Common myeloid progenitor, CD34-positive (primary cell): ENCODE data around the gene SNAPC1.

Experiments used
- CTCF ChIA-PET: fragments of 350-600 bp; sonication (Branson Sonifier 250); formaldehyde crosslinking; loops from one replicate; lab custom pipeline; 2021; ENCODE audit warnings: antibody characterized with exemption; lab: Charles Lee
- POLR2A ChIA-PET: fragments of 350-600 bp; sonication (Branson Sonifier 250); formaldehyde crosslinking; loops from one replicate; lab custom pipeline; 2021; ENCODE audit warnings: antibody characterized with exemption; lab: Charles Lee
- DNase-seq, 3 donors: peaks; one replicate each; pipeline versions ENCODE4 v3.0.0 to v3.0.0-alpha.2; 2013
- H3K27ac ChIP-seq, 2 experiments: 1 replicate in 1 of 2; 2 replicates in 1 of 2; pipeline ENCODE4 v1.7.0; 2013; ENCODE audit warnings: inconsistent platforms in 2 of 2, low read length in 2 of 2, mild to moderate bottlenecking in 2 of 2, low read depth in 1 of 2, moderate library complexity in 1 of 2; ENCODE audit not compliant: severe bottlenecking in 2 of 2, insufficient read depth in 1 of 2, poor library complexity in 1 of 2
- H3K27me3 ChIP-seq, 5 experiments: replicated peaks in 2 of 5; 1 replicate in 3 of 5; 2 replicates in 2 of 5; pipeline versions ENCODE4 v1.6.1 to v1.7.0; 2013; ENCODE audit warnings: low read length in 4 of 5, mild to moderate bottlenecking in 2 of 5, moderate library complexity in 2 of 5, inconsistent platforms in 1 of 5; ENCODE audit not compliant: insufficient read depth in 5 of 5, control insufficient read depth in 4 of 5
- H3K36me3 ChIP-seq, 4 experiments: 1 replicate in 2 of 4; 2 replicates in 2 of 4; pipeline versions ENCODE4 v1.6.1 to v1.7.0; 2013; ENCODE audit warnings: low read length in 3 of 4, control low read depth in 1 of 4, mild to moderate bottlenecking in 1 of 4; ENCODE audit not compliant: control insufficient read depth in 4 of 4, insufficient read depth in 4 of 4
- H3K4me1 ChIP-seq, 4 experiments: 1 replicate in 3 of 4; 2 replicates in 1 of 4; pipeline versions ENCODE4 v1.6.1 to v1.7.1; 2013; ENCODE audit warnings: low read length in 3 of 4, mild to moderate bottlenecking in 3 of 4, control low read depth in 1 of 4, inconsistent platforms in 1 of 4, moderate library complexity in 1 of 4; ENCODE audit not compliant: control insufficient read depth in 4 of 4, insufficient read depth in 4 of 4; ENCODE audit errors: control extremely low read depth in 1 of 4
- H3K4me3 ChIP-seq, 7 experiments: 1 replicate in 4 of 7; 2 replicates in 3 of 7; pipeline versions ENCODE4 v1.5.1 to v1.7.0; 2013; ENCODE audit warnings: mild to moderate bottlenecking in 7 of 7, low read length in 6 of 7, moderate library complexity in 6 of 7, inconsistent platforms in 2 of 7, low read depth in 2 of 7, control low read depth in 1 of 7; ENCODE audit not compliant: insufficient read depth in 4 of 7, control insufficient read depth in 1 of 7; ENCODE audit errors: extremely low read depth in 1 of 7
- H3K9me3 ChIP-seq, 5 experiments: 1 replicate in 4 of 5; 2 replicates in 1 of 5; pipeline versions ENCODE4 v1.6.1 to v1.7.1; 2013; ENCODE audit warnings: low read length in 4 of 5, mild to moderate bottlenecking in 2 of 5, inconsistent platforms in 1 of 5, low read depth in 1 of 5, moderate library complexity in 1 of 5; ENCODE audit not compliant: control insufficient read depth in 4 of 5, insufficient read depth in 2 of 5; ENCODE audit errors: control extremely low read depth in 1 of 5
- WGBS: methylation state at CpG from one replicate; pipeline ENCODE4 v1.1.5; 2013; ENCODE audit not compliant: insufficient coverage; 5-methylcytosine and 5-hydroxymethylcytosine counted together

The SNAPC1 gene

DNA sequence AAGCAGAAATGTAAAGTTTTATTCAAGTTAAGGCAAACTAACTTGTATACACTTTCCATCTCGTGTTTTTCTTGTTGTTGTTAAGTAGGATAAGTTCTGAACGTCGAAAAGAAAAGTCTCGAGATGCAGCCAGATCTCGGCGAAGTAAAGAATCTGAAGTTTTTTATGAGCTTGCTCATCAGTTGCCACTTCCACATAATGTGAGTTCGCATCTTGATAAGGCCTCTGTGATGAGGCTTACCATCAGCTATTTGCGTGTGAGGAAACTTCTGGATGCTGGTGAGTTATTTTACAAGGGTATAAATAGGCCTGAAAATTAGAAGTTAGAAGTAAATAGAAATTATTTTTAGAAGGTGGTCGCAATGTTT is 41.9 kb upstream of the SNAPC1 start:
- DNase-seq: peak; percentile 70 to 91 (median 85)
- no peaks in the 10 kb centered on the region for H3K27me3 ChIP-seq
- no peaks in the 10 kb centered on the region for H3K9me3 ChIP-seq
- ChIA-PET POLR2A (interaction anchor here (0.9 to 2.5 kb wide), 6 partner anchors 14 to 249 kb away, joined by 3 to 8 read pairs (median 6); partner anchors contain the start of gene HIF1A), CTCF (interaction anchor here (0.7 to 3.8 kb wide), 15 partner anchors 9 to 453 kb away, joined by 3 to 18 read pairs (median 5); no protein-coding TSS in a partner anchor)
- H3K36me3 ChIP-seq: peaks cover 6 to 25% (median 18%) of the 10 kb centered on the region in 4 experiments
- WGBS: 1% methylated on average over 6 of the region's 9 CpGs
- peaks cover 34 to 68% (median 42%) of the 10 kb centered on the region in 4 experiments for H3K4me1 ChIP-seq
- H3K4me3 ChIP-seq: peak overlapping the region in 6 of 7 experiments; percentile 13 to 56 (median 39)
- peak overlapping the region; percentile 84 to 85 for H3K27ac ChIP-seq

DNA sequence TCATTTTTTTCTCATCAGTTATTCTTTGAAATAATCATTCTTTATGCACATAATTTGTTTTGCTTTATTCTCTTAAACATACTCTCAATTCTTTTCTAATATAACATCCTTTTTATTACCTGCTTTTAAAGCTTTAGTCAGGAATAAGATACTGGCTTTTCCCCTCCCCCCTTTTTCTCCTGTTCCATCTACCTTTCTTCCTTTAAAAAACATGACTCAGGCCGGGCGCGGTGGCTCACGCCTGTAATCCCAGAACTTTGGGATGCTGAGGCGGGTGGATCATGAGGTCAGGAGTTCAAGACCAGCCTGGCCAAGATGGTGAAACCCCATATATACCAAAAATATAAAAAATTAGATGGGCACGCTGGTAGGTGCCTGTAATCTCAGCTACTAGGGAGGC is 41.5 kb upstream of the SNAPC1 start:
- ChIA-PET POLR2A (interaction anchor here (0.6 to 2.5 kb wide), 6 partner anchors 15 to 250 kb away, joined by 3 to 8 read pairs (median 6); partner anchors contain the start of gene HIF1A), CTCF (interaction anchor here (0.7 to 3.8 kb wide), 15 partner anchors 9 to 453 kb away, joined by 3 to 18 read pairs (median 5); no protein-coding TSS in a partner anchor)
- peaks cover 32 to 66% (median 41%) of the 10 kb centered on the region in 4 experiments for H3K4me1 ChIP-seq
- DNase-seq: no peak
- WGBS: no CpG with 5 or more reads among the region's 6 CpGs
- no peaks in the 10 kb centered on the region for H3K9me3 ChIP-seq
- H3K27me3 ChIP-seq: no peaks in the 10 kb centered on the region
- peak overlapping the region in 1 of 7 experiments; percentile 56 for H3K4me3 ChIP-seq
- peak overlapping the region; percentile 84 to 85 for H3K27ac ChIP-seq
- peaks cover 6 to 25% (median 18%) of the 10 kb centered on the region in 4 experiments for H3K36me3 ChIP-seq

DNA sequence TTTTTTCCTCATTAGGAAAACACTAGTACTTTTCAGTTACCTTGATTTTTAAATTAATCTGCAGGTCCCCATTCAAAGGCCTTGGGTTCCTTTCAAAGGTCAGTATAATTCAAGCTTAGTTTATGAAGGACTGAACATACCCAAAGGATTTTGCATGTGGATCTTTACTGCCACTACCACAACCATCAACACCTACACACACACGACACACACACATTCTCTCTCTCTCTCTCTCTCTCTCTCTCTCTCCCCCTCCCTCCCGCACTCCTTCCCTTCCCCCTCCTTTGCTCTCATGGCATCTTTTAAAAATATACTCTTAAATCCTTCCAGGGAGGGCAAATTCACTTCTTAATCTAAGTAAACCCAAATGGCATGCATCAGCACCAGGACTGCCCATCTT is 38.1 kb upstream of the SNAPC1 start:
- POLR2A ChIA-PET: no interaction called here
- WGBS: 88% methylated on average over 1 of the region's 2 CpGs
- no peak for DNase-seq
- H3K36me3 ChIP-seq: peaks cover 15 to 55% (median 38%) of the 10 kb centered on the region in 4 experiments
- no peak overlapping the region for H3K4me3 ChIP-seq
- no peaks in the 10 kb centered on the region for H3K9me3 ChIP-seq
- no peaks in the 10 kb centered on the region for H3K27me3 ChIP-seq
- H3K27ac ChIP-seq: no peak overlapping the region
- CTCF ChIA-PET: interaction anchor here (1.3 kb wide), 1 partner anchor 264 kb away, joined by 5 read pairs; no protein-coding TSS in a partner anchor
- peaks cover 13 to 32% (median 18%) of the 10 kb centered on the region in 4 experiments for H3K4me1 ChIP-seq

- CTCF ChIA-PET: interaction anchor here (0.8 to 1.9 kb wide), 7 partner anchors 9 to 266 kb away, joined by 3 to 7 read pairs (median 4); no protein-coding TSS in a partner anchor
- Histone ChIP-seq H3K4me3 (no peak overlapping the region), H3K27ac (no peak overlapping the region), H3K27me3 (no peaks in the 10 kb centered on the region), H3K36me3 (peaks cover 15 to 64% (median 47%) of the 10 kb centered on the region in 4 experiments), H3K4me1 (peaks cover 0 to 3% (median 2%) of the 10 kb centered on the region in 4 experiments), H3K9me3 (no peaks in the 10 kb centered on the region)
- no peak for DNase-seq
- WGBS: 100% methylated on average over 4 of the region's 7 CpGs
- POLR2A ChIA-PET: no interaction called here
These were observed 35.2 kb upstream of the SNAPC1 start for GRCh38 chr14:61726778-61727658.

- H3K27ac ChIP-seq: no peak overlapping the region
- no peaks in the 10 kb centered on the region for H3K4me1 ChIP-seq
- no peaks in the 10 kb centered on the region for H3K27me3 ChIP-seq
- H3K9me3 ChIP-seq: no peaks in the 10 kb centered on the region
- peak; percentile 37 to 69 (median 58) for DNase-seq
- ChIA-PET CTCF (interaction anchor here (0.6 to 3.8 kb wide), 17 partner anchors 8 to 302 kb away, joined by 3 to 32 read pairs (median 4); no protein-coding TSS in a partner anchor), POLR2A (no interaction called here)
- WGBS: no CpG with 5 or more reads among the region's 2 CpGs
- no peak overlapping the region for H3K4me3 ChIP-seq
- peaks cover 21 to 80% (median 51%) of the 10 kb centered on the region in 4 experiments for H3K36me3 ChIP-seq
These were observed 31.4 kb upstream of the SNAPC1 start for GRCh38 chr14:61730756-61731373.

DNA sequence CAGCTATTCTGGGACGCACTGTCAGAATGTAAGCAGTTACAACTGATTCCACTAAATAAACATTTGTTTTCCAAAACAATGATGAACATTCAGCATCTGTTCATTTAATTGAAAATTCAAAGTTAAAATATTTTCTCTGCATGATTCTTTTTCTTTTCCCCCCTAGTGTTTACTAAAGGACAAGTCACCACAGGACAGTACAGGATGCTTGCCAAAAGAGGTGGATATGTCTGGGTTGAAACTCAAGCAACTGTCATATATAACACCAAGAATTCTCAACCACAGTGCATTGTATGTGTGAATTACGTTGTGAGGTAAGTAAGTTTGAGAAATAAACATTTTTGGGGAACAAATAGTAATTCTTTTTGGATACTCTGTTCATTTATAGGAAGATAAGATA is 28.2 kb upstream of the SNAPC1 start:
- Histone ChIP-seq H3K4me3 (no peak overlapping the region), H3K27me3 (no peaks in the 10 kb centered on the region), H3K36me3 (peaks cover 18 to 81% (median 51%) of the 10 kb centered on the region in 4 experiments), H3K9me3 (no peaks in the 10 kb centered on the region), H3K4me1 (no peaks in the 10 kb centered on the region), H3K27ac (no peak overlapping the region)
- no CpG with 5 or more reads among the region's 2 CpGs for WGBS
- CTCF ChIA-PET: interaction anchor here (0.9 to 2.3 kb wide), 7 partner anchors 8 to 282 kb away, joined by 3 to 8 read pairs (median 5); no protein-coding TSS in a partner anchor
- POLR2A ChIA-PET: interaction anchor here (0.6 kb wide), 1 partner anchor 262 kb away, joined by 7 read pairs; no protein-coding TSS in a partner anchor
- peak in 2 of 3 donors; percentile 34 to 47 for DNase-seq
